ENCODE results near the gene DUOX2. TPM values are rescaled to one million over a fixed set of nuclear protein-coding genes. Genes with fewer than 3 reads are reported as not detected.

Gene DUOX2
- total and polyA plus RNA-seq, 8 donors = 0.29 to 2.7 (median 0.38) TPM

GRCh38 chr15:45118996-45119395 lies 5.0 kb upstream of the DUOX2 start:
- Histone ChIP-seq H3K27ac (no peak overlapping the region), H3K9me3 (no peaks in the 10 kb centered on the region), H3K36me3 (no peaks in the 10 kb centered on the region), H3K4me1 (peaks cover 11 to 32% of the 10 kb centered on the region in 2 donors), H3K27me3 (peaks cover 40 to 63% of the 10 kb centered on the region in 2 donors), H3K4me3 (no peak overlapping the region)
- no peak for ATAC-seq
- intact Hi-C loops (cut with DNase I) = no loop called here
- DNase-seq = no peak
- TF ChIP-seq, protein P1, sequence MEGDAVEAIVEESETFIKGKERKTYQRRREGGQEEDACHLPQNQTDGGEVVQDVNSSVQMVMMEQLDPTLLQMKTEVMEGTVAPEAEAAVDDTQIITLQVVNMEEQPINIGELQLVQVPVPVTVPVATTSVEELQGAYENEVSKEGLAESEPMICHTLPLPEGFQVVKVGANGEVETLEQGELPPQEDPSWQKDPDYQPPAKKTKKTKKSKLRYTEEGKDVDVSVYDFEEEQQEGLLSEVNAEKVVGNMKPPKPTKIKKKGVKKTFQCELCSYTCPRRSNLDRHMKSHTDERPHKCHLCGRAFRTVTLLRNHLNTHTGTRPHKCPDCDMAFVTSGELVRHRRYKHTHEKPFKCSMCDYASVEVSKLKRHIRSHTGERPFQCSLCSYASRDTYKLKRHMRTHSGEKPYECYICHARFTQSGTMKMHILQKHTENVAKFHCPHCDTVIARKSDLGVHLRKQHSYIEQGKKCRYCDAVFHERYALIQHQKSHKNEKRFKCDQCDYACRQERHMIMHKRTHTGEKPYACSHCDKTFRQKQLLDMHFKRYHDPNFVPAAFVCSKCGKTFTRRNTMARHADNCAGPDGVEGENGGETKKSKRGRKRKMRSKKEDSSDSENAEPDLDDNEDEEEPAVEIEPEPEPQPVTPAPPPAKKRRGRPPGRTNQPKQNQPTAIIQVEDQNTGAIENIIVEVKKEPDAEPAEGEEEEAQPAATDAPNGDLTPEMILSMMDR (IDR thresholded peaks at IDR 0.05) = no peak

DNA sequence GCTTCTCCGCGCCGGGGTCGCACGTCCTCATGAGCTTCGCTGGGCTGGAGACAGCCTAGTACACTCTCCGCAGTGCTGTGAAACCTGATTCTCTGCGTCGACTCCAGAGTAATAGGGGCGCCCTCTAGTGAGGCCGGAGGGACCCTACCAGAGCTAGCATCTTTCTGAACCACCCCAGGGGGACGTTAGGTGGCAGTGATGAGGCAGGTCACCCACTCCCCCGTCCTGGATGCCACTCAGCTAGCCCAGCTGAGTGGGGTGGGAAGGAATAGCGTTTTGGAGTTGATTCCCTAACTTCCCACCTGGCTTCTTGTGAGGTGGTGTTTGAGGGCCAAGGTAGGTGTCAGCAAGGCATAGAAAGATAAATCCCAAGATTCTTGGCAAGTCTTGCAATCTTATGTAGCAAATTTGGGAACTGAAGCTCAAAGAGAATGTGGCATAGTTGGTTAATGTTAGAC lies 4.2 kb upstream of the DUOX2 start:
- H3K27me3 ChIP-seq = peaks cover 48 to 70% of the 10 kb centered on the region in 2 donors
- H3K27ac ChIP-seq = no peak overlapping the region
- no peaks in the 10 kb centered on the region for H3K9me3 ChIP-seq
- no peak overlapping the region for H3K4me3 ChIP-seq
- peaks cover 11 to 32% of the 10 kb centered on the region in 2 donors for H3K4me1 ChIP-seq
- DNase-seq (peak; percentile 83 to 94 (median 86)), ATAC-seq (peak; percentile 93)
- H3K36me3 ChIP-seq = no peaks in the 10 kb centered on the region
- intact Hi-C loops (cut with DNase I) = no loop called here
- TF ChIP-seq, protein P1 (IDR thresholded peaks at IDR 0.05) = peak; percentile 92 to 98

GRCh38 chr15:45117308-45118130 lies 3.5 kb upstream of the DUOX2 start:
- Histone ChIP-seq H3K27ac (no peak overlapping the region), H3K36me3 (no peaks in the 10 kb centered on the region), H3K27me3 (peaks cover 55 to 70% of the 10 kb centered on the region in 2 donors), H3K4me3 (no peak overlapping the region), H3K9me3 (no peaks in the 10 kb centered on the region), H3K4me1 (peaks cover 11 to 35% of the 10 kb centered on the region in 2 donors)
- ATAC-seq (peak; percentile 6), DNase-seq (no peak)
- TF ChIP-seq, protein P1 (IDR thresholded peaks at IDR 0.05) = no peak
- intact Hi-C loops (cut with DNase I) = no loop called here

DNA sequence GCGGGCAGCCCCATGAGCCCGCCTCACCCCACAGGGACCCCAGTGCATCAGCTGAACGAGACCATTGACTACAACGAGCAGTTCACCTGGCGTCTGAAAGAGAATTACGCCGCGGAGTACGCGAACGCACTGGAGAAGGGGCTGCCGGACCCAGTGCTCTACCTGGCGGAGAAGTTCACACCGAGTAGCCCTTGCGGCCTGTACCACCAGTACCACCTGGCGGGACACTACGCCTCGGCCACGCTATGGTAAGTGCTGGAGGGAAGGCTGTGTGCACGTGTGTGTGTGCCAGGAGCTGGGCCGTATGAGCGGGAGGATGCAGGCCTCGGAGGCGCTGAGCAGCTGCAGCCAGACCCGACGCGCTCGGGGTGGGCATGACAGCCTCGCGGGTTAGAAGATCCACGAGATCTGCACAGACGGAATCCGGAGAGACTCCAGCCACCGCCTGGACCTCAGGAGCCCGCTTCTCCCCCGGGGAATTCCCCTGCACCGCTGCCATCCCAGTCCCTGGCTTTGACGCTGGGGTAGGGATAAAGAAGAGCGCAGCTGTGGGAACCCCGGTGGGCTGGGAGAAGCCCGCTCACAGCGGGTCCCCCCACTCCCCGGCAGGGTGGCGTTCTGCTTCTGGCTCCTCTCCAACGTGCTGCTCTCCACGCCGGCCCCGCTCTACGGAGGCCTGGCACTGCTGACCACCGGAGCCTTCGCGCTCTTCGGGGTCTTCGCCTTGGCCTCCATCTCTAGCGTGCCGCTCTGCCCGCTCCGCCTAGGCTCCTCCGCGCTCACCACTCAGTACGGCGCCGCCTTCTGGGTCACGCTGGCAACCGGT lies 2.7 kb upstream of the DUOX2 start:
- H3K27me3 ChIP-seq = peaks cover 63 to 73% of the 10 kb centered on the region in 2 donors
- TF ChIP-seq, protein P1 (IDR thresholded peaks at IDR 0.05) = no peak
- DNase-seq (peak in 1 of 4 donors; percentile 30), ATAC-seq (peak; percentile 5)
- intact Hi-C loops (cut with DNase I) = no loop called here
- H3K36me3 ChIP-seq = no peaks in the 10 kb centered on the region
- H3K4me1 ChIP-seq = peaks cover 11 to 38% of the 10 kb centered on the region in 2 donors
- no peaks in the 10 kb centered on the region for H3K9me3 ChIP-seq
- H3K4me3 ChIP-seq = no peak overlapping the region
- H3K27ac ChIP-seq = no peak overlapping the region

Measured in left lung (tissue), 10 donors.